ENCODE measurements around the gene SIK3. TPM values are rescaled to one million over a fixed set of nuclear protein-coding genes. Genes with fewer than 3 reads are reported as not detected.

Gene SIK3
- total and polyA plus RNA-seq, 2 experiments from 2014 or later, result 6.1 to 33.9 TPM

DNA sequence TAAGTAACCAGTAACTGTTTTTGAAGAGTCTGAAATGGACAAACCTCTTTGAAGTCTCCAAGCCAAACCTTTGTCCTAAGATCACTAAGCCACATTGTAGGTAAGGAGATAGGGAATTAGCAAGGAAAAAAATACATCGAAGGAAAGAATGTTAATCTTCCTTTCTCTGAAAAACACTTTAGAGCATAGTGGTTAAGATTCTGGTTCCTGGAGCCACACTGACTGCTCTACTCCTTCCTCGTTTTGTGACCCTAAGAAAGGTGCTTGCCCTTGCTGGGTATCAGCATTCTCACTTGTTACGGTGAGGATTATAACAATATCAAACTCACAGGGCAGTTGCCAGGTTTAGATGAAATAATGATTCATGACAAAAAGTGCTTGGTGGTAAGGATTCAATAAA lies 104.0 kb downstream of the SIK3 start:
- Histone ChIP-seq H3K4me2 (no peak overlapping the region), H3K27ac (ENCODE audit: low read depth) (0 out of 2 replicates have a peak overlapping the region, but pooled peaks have one; percentile 28), H3K4me3 (no peak overlapping the region), H2AFZ (no peak overlapping the region), H3K79me2 (replicated peaks; ENCODE audit: insufficient read depth) (peaks cover 76% of the 10 kb centered on the region), H3F3A (replicated peaks; ENCODE audit: low read depth) (no peaks in the 10 kb centered on the region), H3K9me2 (ENCODE audit: insufficient read depth) (no peaks in the 10 kb centered on the region), H3K36me3 (ENCODE audit: insufficient read depth) (no peaks in the 10 kb centered on the region), H3K27me3 (ENCODE audit: insufficient read depth) (no peaks in the 10 kb centered on the region), H3K4me1 (ENCODE audit: insufficient read depth) (peaks cover 35% of the 10 kb centered on the region), H4K20me1 (replicated peaks; ENCODE audit: insufficient read depth) (peaks cover 14% of the 10 kb centered on the region)
- DNase-seq (ENCODE audit: low spot score) (no peak), ATAC-seq (peak; percentile 29; the same call in 1 of the 3 replicates)
- no peak overlapping the region for H3K4me3 Mint-ChIP-seq
- peaks cover 2% of the 10 kb centered on the region for H3K27me3 Mint-ChIP-seq (ENCODE audit: insufficient read depth, low read depth, poor library complexity)
- H3K27ac Mint-ChIP-seq, result no peak overlapping the region; the same call in 1 of the 2 replicates
- H3K36me3 Mint-ChIP-seq (ENCODE audit: low read depth), result no peaks in the 10 kb centered on the region
- H3K4me1 Mint-ChIP-seq, result peaks cover 34% of the 10 kb centered on the region
- no peaks in the 10 kb centered on the region for H3K9me3 Mint-ChIP-seq
- TF ChIP-seq EZH2phosphoT487 (IDR thresholded peaks at IDR 0.05; ENCODE audit: unreplicated experiment), result no peak
- TF ChIP-seq NANOG (IDR thresholded peaks at IDR 0.05; ENCODE audit: borderline replicate concordance), result no peak
- no peak for TF ChIP-seq POLR2AphosphoS5 (IDR thresholded peaks at IDR 0.05; ENCODE audit: low read depth)
- TF ChIP-seq, protein P1, sequence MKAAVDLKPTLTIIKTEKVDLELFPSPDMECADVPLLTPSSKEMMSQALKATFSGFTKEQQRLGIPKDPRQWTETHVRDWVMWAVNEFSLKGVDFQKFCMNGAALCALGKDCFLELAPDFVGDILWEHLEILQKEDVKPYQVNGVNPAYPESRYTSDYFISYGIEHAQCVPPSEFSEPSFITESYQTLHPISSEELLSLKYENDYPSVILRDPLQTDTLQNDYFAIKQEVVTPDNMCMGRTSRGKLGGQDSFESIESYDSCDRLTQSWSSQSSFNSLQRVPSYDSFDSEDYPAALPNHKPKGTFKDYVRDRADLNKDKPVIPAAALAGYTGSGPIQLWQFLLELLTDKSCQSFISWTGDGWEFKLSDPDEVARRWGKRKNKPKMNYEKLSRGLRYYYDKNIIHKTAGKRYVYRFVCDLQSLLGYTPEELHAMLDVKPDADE (IDR thresholded peaks at IDR 0.05), result no peak

DNA sequence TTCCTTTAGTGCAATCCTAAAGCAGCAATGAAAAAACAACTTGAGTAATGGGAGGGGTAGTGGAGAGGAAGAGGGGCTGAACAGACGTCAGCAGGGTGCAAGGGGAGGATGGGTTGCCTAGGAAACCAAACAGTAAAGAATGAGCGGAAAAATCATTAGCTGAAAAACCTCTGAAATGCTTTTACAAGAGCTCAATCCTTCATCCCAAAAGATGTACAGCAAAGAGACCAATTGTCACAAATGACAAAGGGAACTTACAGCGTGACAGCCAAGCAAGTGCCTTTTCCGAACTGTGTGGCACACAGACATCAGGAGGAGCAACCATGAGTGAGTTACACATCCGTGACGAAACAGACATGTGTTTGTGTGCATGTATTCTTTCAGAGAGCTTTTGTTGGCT lies 104.6 kb downstream of the SIK3 start:
- Histone ChIP-seq H3K4me1 (ENCODE audit: insufficient read depth) (peaks cover 39% of the 10 kb centered on the region), H3K27me3 (ENCODE audit: insufficient read depth) (no peaks in the 10 kb centered on the region), H3F3A (replicated peaks; ENCODE audit: low read depth) (no peaks in the 10 kb centered on the region), H3K9me2 (ENCODE audit: insufficient read depth) (no peaks in the 10 kb centered on the region), H3K4me3 (no peak overlapping the region), H3K27ac (ENCODE audit: low read depth) (no peak overlapping the region), H4K20me1 (replicated peaks; ENCODE audit: insufficient read depth) (peaks cover 14% of the 10 kb centered on the region), H3K36me3 (ENCODE audit: insufficient read depth) (no peaks in the 10 kb centered on the region), H2AFZ (no peak overlapping the region), H3K79me2 (replicated peaks; ENCODE audit: insufficient read depth) (peaks cover 79% of the 10 kb centered on the region), H3K4me2 (no peak overlapping the region)
- peaks cover 2% of the 10 kb centered on the region for H3K27me3 Mint-ChIP-seq (ENCODE audit: insufficient read depth, low read depth, poor library complexity)
- no peaks in the 10 kb centered on the region for H3K36me3 Mint-ChIP-seq (ENCODE audit: low read depth)
- ATAC-seq (peak; percentile 29; the same call in 2 of the 3 replicates), DNase-seq (ENCODE audit: low spot score) (peak; percentile 63)
- H3K27ac Mint-ChIP-seq, result peak overlapping the region; percentile 74; the same call in 1 of the 2 replicates
- H3K9me3 Mint-ChIP-seq, result no peaks in the 10 kb centered on the region
- no peak overlapping the region for H3K4me3 Mint-ChIP-seq
- H3K4me1 Mint-ChIP-seq, result peaks cover 40% of the 10 kb centered on the region
- TF ChIP-seq EZH2phosphoT487 (IDR thresholded peaks at IDR 0.05; ENCODE audit: unreplicated experiment) (no peak), ZNF331 (CRISPR knock-in tag; IDR thresholded peaks at IDR 0.05; ENCODE audit: low read depth) (no peak), STAT1 (IDR thresholded peaks at IDR 0.05; ENCODE audit: unreplicated experiment) (no peak), CREB1 (CRISPR knock-in tag; IDR thresholded peaks at IDR 0.05; ENCODE audit: low read depth) (no peak), POLR2AphosphoS5 (IDR thresholded peaks at IDR 0.05; ENCODE audit: low read depth) (no peak)
- TF ChIP-seq, protein P2, sequence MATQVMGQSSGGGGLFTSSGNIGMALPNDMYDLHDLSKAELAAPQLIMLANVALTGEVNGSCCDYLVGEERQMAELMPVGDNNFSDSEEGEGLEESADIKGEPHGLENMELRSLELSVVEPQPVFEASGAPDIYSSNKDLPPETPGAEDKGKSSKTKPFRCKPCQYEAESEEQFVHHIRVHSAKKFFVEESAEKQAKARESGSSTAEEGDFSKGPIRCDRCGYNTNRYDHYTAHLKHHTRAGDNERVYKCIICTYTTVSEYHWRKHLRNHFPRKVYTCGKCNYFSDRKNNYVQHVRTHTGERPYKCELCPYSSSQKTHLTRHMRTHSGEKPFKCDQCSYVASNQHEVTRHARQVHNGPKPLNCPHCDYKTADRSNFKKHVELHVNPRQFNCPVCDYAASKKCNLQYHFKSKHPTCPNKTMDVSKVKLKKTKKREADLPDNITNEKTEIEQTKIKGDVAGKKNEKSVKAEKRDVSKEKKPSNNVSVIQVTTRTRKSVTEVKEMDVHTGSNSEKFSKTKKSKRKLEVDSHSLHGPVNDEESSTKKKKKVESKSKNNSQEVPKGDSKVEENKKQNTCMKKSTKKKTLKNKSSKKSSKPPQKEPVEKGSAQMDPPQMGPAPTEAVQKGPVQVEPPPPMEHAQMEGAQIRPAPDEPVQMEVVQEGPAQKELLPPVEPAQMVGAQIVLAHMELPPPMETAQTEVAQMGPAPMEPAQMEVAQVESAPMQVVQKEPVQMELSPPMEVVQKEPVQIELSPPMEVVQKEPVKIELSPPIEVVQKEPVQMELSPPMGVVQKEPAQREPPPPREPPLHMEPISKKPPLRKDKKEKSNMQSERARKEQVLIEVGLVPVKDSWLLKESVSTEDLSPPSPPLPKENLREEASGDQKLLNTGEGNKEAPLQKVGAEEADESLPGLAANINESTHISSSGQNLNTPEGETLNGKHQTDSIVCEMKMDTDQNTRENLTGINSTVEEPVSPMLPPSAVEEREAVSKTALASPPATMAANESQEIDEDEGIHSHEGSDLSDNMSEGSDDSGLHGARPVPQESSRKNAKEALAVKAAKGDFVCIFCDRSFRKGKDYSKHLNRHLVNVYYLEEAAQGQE (IDR thresholded peaks at IDR 0.05; ENCODE audit: unreplicated experiment), result no peak
- TF ChIP-seq, protein P3, sequence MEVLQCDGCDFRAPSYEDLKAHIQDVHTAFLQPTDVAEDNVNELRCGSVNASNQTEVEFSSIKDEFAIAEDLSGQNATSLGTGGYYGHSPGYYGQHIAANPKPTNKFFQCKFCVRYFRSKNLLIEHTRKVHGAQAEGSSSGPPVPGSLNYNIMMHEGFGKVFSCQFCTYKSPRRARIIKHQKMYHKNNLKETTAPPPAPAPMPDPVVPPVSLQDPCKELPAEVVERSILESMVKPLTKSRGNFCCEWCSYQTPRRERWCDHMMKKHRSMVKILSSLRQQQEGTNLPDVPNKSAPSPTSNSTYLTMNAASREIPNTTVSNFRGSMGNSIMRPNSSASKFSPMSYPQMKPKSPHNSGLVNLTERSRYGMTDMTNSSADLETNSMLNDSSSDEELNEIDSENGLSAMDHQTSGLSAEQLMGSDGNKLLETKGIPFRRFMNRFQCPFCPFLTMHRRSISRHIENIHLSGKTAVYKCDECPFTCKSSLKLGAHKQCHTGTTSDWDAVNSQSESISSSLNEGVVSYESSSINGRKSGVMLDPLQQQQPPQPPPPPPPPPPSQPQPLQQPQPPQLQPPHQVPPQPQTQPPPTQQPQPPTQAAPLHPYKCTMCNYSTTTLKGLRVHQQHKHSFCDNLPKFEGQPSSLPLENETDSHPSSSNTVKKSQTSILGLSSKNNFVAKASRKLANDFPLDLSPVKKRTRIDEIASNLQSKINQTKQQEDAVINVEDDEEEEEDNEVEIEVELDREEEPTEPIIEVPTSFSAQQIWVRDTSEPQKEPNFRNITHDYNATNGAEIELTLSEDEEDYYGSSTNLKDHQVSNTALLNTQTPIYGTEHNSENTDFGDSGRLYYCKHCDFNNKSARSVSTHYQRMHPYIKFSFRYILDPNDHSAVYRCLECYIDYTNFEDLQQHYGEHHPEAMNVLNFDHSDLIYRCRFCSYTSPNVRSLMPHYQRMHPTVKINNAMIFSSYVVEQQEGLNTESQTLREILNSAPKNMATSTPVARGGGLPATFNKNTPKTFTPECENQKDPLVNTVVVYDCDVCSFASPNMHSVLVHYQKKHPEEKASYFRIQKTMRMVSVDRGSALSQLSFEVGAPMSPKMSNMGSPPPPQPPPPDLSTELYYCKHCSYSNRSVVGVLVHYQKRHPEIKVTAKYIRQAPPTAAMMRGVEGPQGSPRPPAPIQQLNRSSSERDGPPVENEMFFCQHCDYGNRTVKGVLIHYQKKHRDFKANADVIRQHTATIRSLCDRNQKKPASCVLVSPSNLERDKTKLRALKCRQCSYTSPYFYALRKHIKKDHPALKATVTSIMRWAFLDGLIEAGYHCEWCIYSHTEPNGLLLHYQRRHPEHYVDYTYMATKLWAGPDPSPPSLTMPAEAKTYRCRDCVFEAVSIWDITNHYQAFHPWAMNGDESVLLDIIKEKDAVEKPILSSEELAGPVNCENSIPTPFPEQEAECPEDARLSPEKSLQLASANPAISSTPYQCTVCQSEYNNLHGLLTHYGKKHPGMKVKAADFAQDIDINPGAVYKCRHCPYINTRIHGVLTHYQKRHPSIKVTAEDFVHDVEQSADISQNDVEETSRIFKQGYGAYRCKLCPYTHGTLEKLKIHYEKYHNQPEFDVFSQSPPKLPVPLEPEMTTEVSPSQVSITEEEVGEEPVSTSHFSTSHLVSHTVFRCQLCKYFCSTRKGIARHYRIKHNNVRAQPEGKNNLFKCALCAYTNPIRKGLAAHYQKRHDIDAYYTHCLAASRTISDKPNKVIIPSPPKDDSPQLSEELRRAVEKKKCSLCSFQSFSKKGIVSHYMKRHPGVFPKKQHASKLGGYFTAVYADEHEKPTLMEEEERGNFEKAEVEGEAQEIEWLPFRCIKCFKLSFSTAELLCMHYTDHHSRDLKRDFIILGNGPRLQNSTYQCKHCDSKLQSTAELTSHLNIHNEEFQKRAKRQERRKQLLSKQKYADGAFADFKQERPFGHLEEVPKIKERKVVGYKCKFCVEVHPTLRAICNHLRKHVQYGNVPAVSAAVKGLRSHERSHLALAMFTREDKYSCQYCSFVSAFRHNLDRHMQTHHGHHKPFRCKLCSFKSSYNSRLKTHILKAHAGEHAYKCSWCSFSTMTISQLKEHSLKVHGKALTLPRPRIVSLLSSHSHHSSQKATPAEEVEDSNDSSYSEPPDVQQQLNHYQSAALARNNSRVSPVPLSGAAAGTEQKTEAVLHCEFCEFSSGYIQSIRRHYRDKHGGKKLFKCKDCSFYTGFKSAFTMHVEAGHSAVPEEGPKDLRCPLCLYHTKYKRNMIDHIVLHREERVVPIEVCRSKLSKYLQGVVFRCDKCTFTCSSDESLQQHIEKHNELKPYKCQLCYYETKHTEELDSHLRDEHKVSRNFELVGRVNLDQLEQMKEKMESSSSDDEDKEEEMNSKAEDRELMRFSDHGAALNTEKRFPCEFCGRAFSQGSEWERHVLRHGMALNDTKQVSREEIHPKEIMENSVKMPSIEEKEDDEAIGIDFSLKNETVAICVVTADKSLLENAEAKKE (CRISPR knock-in tag; IDR thresholded peaks at IDR 0.05), result no peak
- TF ChIP-seq, protein P1 (IDR thresholded peaks at IDR 0.05), result no peak

Measured in GM23338 (cell line).